HEK293 (cell line): Measurements from ENCODE around the gene FAM229A.
A peak's percentile ranks its signal among the peaks of the same experiment; 100 is the strongest.

Source experiments
- CTCF ChIP-seq: fragments of 450-650 bp; formaldehyde crosslinking; IDR thresholded peaks from 2 replicates; pipeline ENCODE4 v1.5.1; 2016; ENCODE audit warnings: missing biosample characterization, missing genetic modification characterization
- ELK4 ChIP-seq: IDR thresholded peaks from 2 replicates; pipeline ENCODE4 v1.6.1; 2011; ENCODE audit warnings: mild to moderate bottlenecking, low read depth, low read length, borderline replicate concordance
- KLF8 ChIP-seq: fragments of 450-650 bp; formaldehyde crosslinking; IDR thresholded peaks from 2 replicates; pipeline ENCODE4 v1.5.1; 2016; ENCODE audit warnings: missing biosample characterization, missing genetic modification characterization
- KLF9 ChIP-seq: fragments of 450-650 bp; formaldehyde crosslinking; IDR thresholded peaks from 2 replicates; pipeline ENCODE4 v1.5.1; 2016; ENCODE audit warnings: missing biosample characterization, missing genetic modification characterization, low read depth
- REPIN1 ChIP-seq: fragments of 450-650 bp; formaldehyde crosslinking; IDR thresholded peaks from 2 replicates; pipeline ENCODE4 v1.5.1; 2017; ENCODE audit warnings: missing biosample characterization, missing genetic modification characterization, low read depth
- SP3 ChIP-seq: fragments of 450-650 bp; formaldehyde crosslinking; IDR thresholded peaks from 2 replicates; pipeline ENCODE4 v1.5.1; 2016; ENCODE audit warnings: missing biosample characterization, missing genetic modification characterization
- TSHZ1 ChIP-seq: fragments of 450-650 bp; formaldehyde crosslinking; IDR thresholded peaks from 2 replicates; pipeline ENCODE4 v1.5.1; 2016; ENCODE audit warnings: missing biosample characterization, missing genetic modification characterization, borderline replicate concordance
- YY1 ChIP-seq: fragments of 450-650 bp; formaldehyde crosslinking; IDR thresholded peaks from 2 replicates; pipeline ENCODE4 v1.5.1; 2018; ENCODE audit warnings: missing biosample characterization, missing genetic modification characterization
- ZBTB1 ChIP-seq: fragments of 450-650 bp; formaldehyde crosslinking; IDR thresholded peaks from 2 replicates; pipeline ENCODE4 v1.5.1; 2016; ENCODE audit warnings: missing biosample characterization, missing genetic modification characterization
- ZBTB8A ChIP-seq: fragments of 450-650 bp; formaldehyde crosslinking; IDR thresholded peaks from 2 replicates; pipeline ENCODE4 v1.5.1; 2016; ENCODE audit warnings: missing biosample characterization, missing genetic modification characterization
- ZFHX2 ChIP-seq: fragments of 450-650 bp; formaldehyde crosslinking; conservative IDR thresholded peaks from 2 replicates; pipeline ENCODE4 v1.5.1; 2016; ENCODE audit warnings: missing biosample characterization, missing genetic modification characterization
- ZFP41 ChIP-seq: fragments of 450-650 bp; formaldehyde crosslinking; IDR thresholded peaks from 2 replicates; pipeline ENCODE4 v1.5.1; 2016; ENCODE audit warnings: missing biosample characterization, missing genetic modification characterization, borderline replicate concordance
- ZIC2 ChIP-seq: fragments of 450-650 bp; formaldehyde crosslinking; IDR thresholded peaks from 2 replicates; pipeline ENCODE4 v1.5.1; 2016; ENCODE audit warnings: missing biosample characterization, missing genetic modification characterization
- ZNF121 ChIP-seq: fragments of 450-650 bp; formaldehyde crosslinking; IDR thresholded peaks from 2 replicates; pipeline ENCODE4 v1.5.1; 2016; ENCODE audit warnings: missing biosample characterization, missing genetic modification characterization
- ZNF146 ChIP-seq: fragments of 450-650 bp; formaldehyde crosslinking; IDR thresholded peaks from 2 replicates; pipeline ENCODE4 v1.5.1; 2016; ENCODE audit warnings: missing biosample characterization, missing genetic modification characterization
- ZNF18 ChIP-seq: fragments of 450-650 bp; formaldehyde crosslinking; IDR thresholded peaks from 2 replicates; pipeline ENCODE4 v1.5.1; 2016; ENCODE audit warnings: missing biosample characterization, missing genetic modification characterization
- ZNF184 ChIP-seq: fragments of 450-650 bp; IDR thresholded peaks from 2 replicates; pipeline ENCODE4 v1.5.1; 2018; ENCODE audit warnings: missing biosample characterization, mild to moderate bottlenecking, missing genetic modification characterization
- ZNF211 ChIP-seq: fragments of 450-650 bp; formaldehyde crosslinking; IDR thresholded peaks from 2 replicates; pipeline ENCODE4 v1.5.1; 2016; ENCODE audit warnings: low read depth, missing biosample characterization, missing genetic modification characterization
- ZNF221 ChIP-seq: fragments of 450-650 bp; formaldehyde crosslinking; IDR thresholded peaks from 2 replicates; pipeline ENCODE4 v1.5.1; 2017; ENCODE audit warnings: missing biosample characterization, missing genetic modification characterization, borderline replicate concordance
- ZNF324 ChIP-seq: fragments of 450-650 bp; formaldehyde crosslinking; IDR thresholded peaks from 2 replicates; pipeline ENCODE4 v1.5.1; 2016; ENCODE audit warnings: missing biosample characterization, missing genetic modification characterization
- ZNF366 ChIP-seq: fragments of 450-650 bp; formaldehyde crosslinking; conservative IDR thresholded peaks from 2 replicates; pipeline ENCODE4 v1.5.1; 2016; ENCODE audit warnings: missing biosample characterization, missing genetic modification characterization
- ZNF488 ChIP-seq: fragments of 450-650 bp; formaldehyde crosslinking; IDR thresholded peaks from 2 replicates; pipeline ENCODE4 v1.5.1; 2016; ENCODE audit warnings: missing biosample characterization, missing genetic modification characterization
- ZNF610 ChIP-seq: fragments of 450-650 bp; formaldehyde crosslinking; IDR thresholded peaks from 2 replicates; pipeline ENCODE4 v1.5.1; 2016; ENCODE audit warnings: missing biosample characterization, missing genetic modification characterization, borderline replicate concordance
- ZNF626 ChIP-seq: fragments of 450-650 bp; sonication (Bioruptor Pico); formaldehyde crosslinking; IDR thresholded peaks from 2 replicates; pipeline ENCODE4 v1.5.1; 2018; ENCODE audit warnings: missing biosample characterization, missing genetic modification characterization, inconsistent platforms
- ZNF654 ChIP-seq: fragments of 450-650 bp; formaldehyde crosslinking; IDR thresholded peaks from 2 replicates; pipeline ENCODE4 v1.5.1; 2016; ENCODE audit warnings: low read depth, missing biosample characterization, missing genetic modification characterization
- ZNF692 ChIP-seq: fragments of 450-650 bp; formaldehyde crosslinking; IDR thresholded peaks from 2 replicates; pipeline ENCODE4 v1.5.1; 2016; ENCODE audit warnings: missing biosample characterization, missing genetic modification characterization
- ZNF777 ChIP-seq: fragments of 450-650 bp; formaldehyde crosslinking; IDR thresholded peaks from 2 replicates; pipeline ENCODE4 v1.5.1; 2017; ENCODE audit warnings: missing biosample characterization, missing genetic modification characterization, borderline replicate concordance
- ZNF843 ChIP-seq: fragments of 450-650 bp; formaldehyde crosslinking; IDR thresholded peaks from 2 replicates; pipeline ENCODE4 v1.5.1; 2016; ENCODE audit warnings: missing biosample characterization, missing genetic modification characterization
- ZSCAN30 ChIP-seq: fragments of 450-650 bp; IDR thresholded peaks from 2 replicates; pipeline ENCODE4 v1.5.1; 2018; ENCODE audit warnings: missing biosample characterization, mild to moderate bottlenecking, missing genetic modification characterization, moderate library complexity

FAM229A gene

GRCh38 chr1:32394141-32394889 is 32.0 kb upstream of the FAM229A start, which contains the start of gene BSDC1 (continued):
- no peak; the same call in 1 of the 2 replicates for TF ChIP-seq ZIC2 (tag by site-specific recombination)
- TF ChIP-seq ZNF221 (tag by site-specific recombination), result no peak
- no peak for TF ChIP-seq ZNF121 (tag by site-specific recombination)
- TF ChIP-seq KLF8 (tag by site-specific recombination), result peak; percentile 93
- TF ChIP-seq ZNF211 (tag by site-specific recombination), result no peak
- TF ChIP-seq ZNF654 (tag by site-specific recombination), result no peak
- TF ChIP-seq ZNF843, result peak; percentile 78; the same call in 1 of the 2 replicates
- TF ChIP-seq TSHZ1 (tag by site-specific recombination), result peak; percentile 38; the same call in 1 of the 2 replicates
- peak; percentile 30; the same call in 1 of the 2 replicates for TF ChIP-seq ZNF366 (tag by site-specific recombination)
- TF ChIP-seq ZNF146 (tag by site-specific recombination), result peak; percentile 66
- no peak for TF ChIP-seq CTCF (tag by site-specific recombination)
- TF ChIP-seq ZNF18 (tag by site-specific recombination), result no peak
- TF ChIP-seq SP3 (tag by site-specific recombination), result peak; percentile 100
- 0 out of 2 replicates have a peak, but pooled peaks have one; percentile 53 for TF ChIP-seq ZSCAN30
- TF ChIP-seq ZNF610 (tag by site-specific recombination), result peak; percentile 19; the same call in 1 of the 2 replicates
- TF ChIP-seq ZNF324 (tag by site-specific recombination), result peak; percentile 91; the same call in 1 of the 2 replicates
- TF ChIP-seq ZFP41 (tag by site-specific recombination), result no peak
- peak; percentile 99 for TF ChIP-seq KLF9 (tag by site-specific recombination)
- TF ChIP-seq ZFHX2 (tag by site-specific recombination), result peak; percentile 88
- no peak for TF ChIP-seq ZNF184 (tag by site-specific recombination)
- peak; percentile 81 for TF ChIP-seq ZNF692 (tag by site-specific recombination)
- no peak for TF ChIP-seq ZNF626
- peak; percentile 92; the same call in 1 of the 2 replicates for TF ChIP-seq YY1 (tag by site-specific recombination)
- peak; percentile 53 for TF ChIP-seq ZBTB8A (tag by site-specific recombination)
- 0 out of 2 replicates have a peak, but pooled peaks have one; percentile 29 for TF ChIP-seq ZNF488 (tag by site-specific recombination)
- TF ChIP-seq ELK4, result no peak
- TF ChIP-seq ZBTB1 (tag by site-specific recombination), result 0 out of 2 replicates have a peak, but pooled peaks have one; percentile 41
- no peak for TF ChIP-seq ZNF777
- TF ChIP-seq REPIN1 (tag by site-specific recombination), result peak; percentile 69; the same call in 1 of the 2 replicates
